ENCODE results near the gene SLC25A44. TPM values are rescaled to one million over a fixed set of nuclear protein-coding genes. Genes with fewer than 3 reads are reported as not detected.

The SLC25A44 gene
- total and polyA plus RNA-seq, 2 donors (not counting 1 experiment from before 2014, with no cell fraction given) = 14.9 to 27.2 TPM

DNA sequence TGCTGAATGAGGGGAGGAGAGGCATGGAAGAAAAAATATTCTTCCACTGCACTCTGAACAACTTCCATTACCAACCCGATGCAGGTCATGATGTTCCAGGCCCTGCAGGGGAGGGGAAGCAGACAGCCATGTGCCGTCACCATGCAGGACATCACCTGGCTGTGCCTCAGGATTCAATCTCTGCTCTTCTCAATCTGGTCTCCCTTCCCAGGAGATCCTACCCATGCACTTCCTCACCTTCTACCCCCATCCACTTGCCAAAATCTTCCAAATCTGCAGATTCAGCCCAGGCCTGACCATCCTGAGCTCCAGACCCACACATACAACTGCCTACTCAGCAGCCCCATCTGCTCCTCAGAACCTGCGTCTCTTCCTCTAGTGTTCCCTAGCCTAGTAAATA lies 59.7 kb downstream of the SLC25A44 start:
- Histone ChIP-seq H3K79me2 (ENCODE audit: control insufficient read depth, insufficient read depth, low read length) (no peaks in the 10 kb centered on the region), H3K27me3 (replicated peaks in 1 of 4; ENCODE audit: control extremely low read depth in 1 of 4, control insufficient read depth in 3 of 4, insufficient read depth in 4 of 4, low read length in 3 of 4) (no peaks in the 10 kb centered on the region), H2AFZ (ENCODE audit: insufficient read depth, low read depth, low read length, poor library complexity, severe bottlenecking) (no peak overlapping the region), H3K36me3 (replicated peaks in 1 of 2; ENCODE audit: control extremely low read depth in 1 of 2, control insufficient read depth in 1 of 2, extremely low read depth in 1 of 2, insufficient read depth in 2 of 2, low read length in 1 of 2) (peaks cover 7 to 74% of the 10 kb centered on the region in 2 experiments), H3K4me3 (ENCODE audit: control extremely low read depth in 1 of 5, extremely low read depth in 1 of 5, insufficient read depth in 1 of 5, low read depth in 2 of 5, low read length in 4 of 5) (no peak overlapping the region), H3K9me3 (ENCODE audit: control extremely low read depth in 1 of 3, control insufficient read depth in 2 of 3, insufficient read depth in 1 of 3, low read length in 2 of 3) (no peaks in the 10 kb centered on the region), H3K4me1 (ENCODE audit: control insufficient read depth in 2 of 2, insufficient read depth in 2 of 2, low read length in 2 of 2) (no peaks in the 10 kb centered on the region), H3K9ac (ENCODE audit: low read length) (no peak overlapping the region), H3K4me2 (replicated peaks; ENCODE audit: low read depth, low read length, poor library complexity, severe bottlenecking) (no peak overlapping the region), H4K20me1 (ENCODE audit: control insufficient read depth, insufficient read depth, low read length, poor library complexity, severe bottlenecking) (no peaks in the 10 kb centered on the region), H3K27ac (ENCODE audit: low read length in 2 of 2) (no peak overlapping the region)
- intact Hi-C loops (cut with micrococcal nuclease) = no loop called here
- ChIA-PET POLR2A (no interaction called here), CTCF (interaction anchor here (0.9 kb wide), 1 partner anchor 16 kb away, joined by 3 read pairs; no protein-coding TSS in a partner anchor)
- TF ChIP-seq, protein P1, sequence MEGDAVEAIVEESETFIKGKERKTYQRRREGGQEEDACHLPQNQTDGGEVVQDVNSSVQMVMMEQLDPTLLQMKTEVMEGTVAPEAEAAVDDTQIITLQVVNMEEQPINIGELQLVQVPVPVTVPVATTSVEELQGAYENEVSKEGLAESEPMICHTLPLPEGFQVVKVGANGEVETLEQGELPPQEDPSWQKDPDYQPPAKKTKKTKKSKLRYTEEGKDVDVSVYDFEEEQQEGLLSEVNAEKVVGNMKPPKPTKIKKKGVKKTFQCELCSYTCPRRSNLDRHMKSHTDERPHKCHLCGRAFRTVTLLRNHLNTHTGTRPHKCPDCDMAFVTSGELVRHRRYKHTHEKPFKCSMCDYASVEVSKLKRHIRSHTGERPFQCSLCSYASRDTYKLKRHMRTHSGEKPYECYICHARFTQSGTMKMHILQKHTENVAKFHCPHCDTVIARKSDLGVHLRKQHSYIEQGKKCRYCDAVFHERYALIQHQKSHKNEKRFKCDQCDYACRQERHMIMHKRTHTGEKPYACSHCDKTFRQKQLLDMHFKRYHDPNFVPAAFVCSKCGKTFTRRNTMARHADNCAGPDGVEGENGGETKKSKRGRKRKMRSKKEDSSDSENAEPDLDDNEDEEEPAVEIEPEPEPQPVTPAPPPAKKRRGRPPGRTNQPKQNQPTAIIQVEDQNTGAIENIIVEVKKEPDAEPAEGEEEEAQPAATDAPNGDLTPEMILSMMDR (IDR thresholded peaks at IDR 0.05) = no peak
- no peak for TF ChIP-seq EZH2 (IDR thresholded peaks at IDR 0.05; ENCODE audit: borderline replicate concordance, insufficient read depth, low read depth, low read length, poor library complexity, severe bottlenecking)
- Mint-ChIP-seq H3K9me3 (ENCODE audit: insufficient read depth) (no peaks in the 10 kb centered on the region), H3K27ac (no peak overlapping the region), H3K4me1 (no peaks in the 10 kb centered on the region), H3K4me3 (no peak overlapping the region), H3K27me3 (no peaks in the 10 kb centered on the region)
- DNase-seq (no peak), ATAC-seq (ENCODE audit: low read depth) (no peak)
- WGBS (ENCODE audit: insufficient coverage) = 92% methylated on average over 3 of the region's 3 CpGs

DNA sequence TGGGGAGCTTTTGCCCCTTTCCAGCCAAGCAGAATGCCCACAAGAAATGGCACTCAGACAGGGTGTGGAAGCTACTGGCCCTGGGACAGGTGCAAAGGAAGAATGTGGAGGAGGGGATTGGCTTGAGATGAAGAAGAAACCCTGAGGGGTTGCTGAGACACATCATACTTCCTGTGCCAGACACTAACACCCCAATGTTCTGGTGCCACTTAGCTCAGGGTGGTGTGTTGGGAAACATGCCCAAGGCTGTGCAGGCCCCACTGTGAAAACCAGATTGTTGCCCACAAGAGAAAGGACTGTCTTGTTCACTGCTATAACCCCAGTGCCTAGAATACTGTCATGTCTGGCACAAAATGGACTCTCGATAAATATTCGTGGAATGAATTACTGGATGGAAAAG lies 63.8 kb downstream of the SLC25A44 start:
- H3K27ac ChIP-seq (ENCODE audit: low read length in 2 of 2) = no peak overlapping the region
- POLR2A ChIA-PET = no interaction called here
- WGBS (ENCODE audit: insufficient coverage) = 80% methylated on average over 2 of the region's 2 CpGs

More for the DNA sequence above, 63.8 kb downstream of the SLC25A44 start:
- TF ChIP-seq EZH2 (IDR thresholded peaks at IDR 0.05; ENCODE audit: borderline replicate concordance, insufficient read depth, low read depth, low read length, poor library complexity, severe bottlenecking) = no peak
- H3K4me3 Mint-ChIP-seq = no peak overlapping the region
- no peak overlapping the region for H3K4me3 ChIP-seq (ENCODE audit: control extremely low read depth in 1 of 5, extremely low read depth in 1 of 5, insufficient read depth in 1 of 5, low read depth in 2 of 5, low read length in 4 of 5)
- H3K9ac ChIP-seq (ENCODE audit: low read length) = no peak overlapping the region
- ATAC-seq (ENCODE audit: low read depth) (no peak), DNase-seq (no peak)
- intact Hi-C loops (cut with micrococcal nuclease) = no loop called here
- no peaks in the 10 kb centered on the region for H4K20me1 ChIP-seq (ENCODE audit: control insufficient read depth, insufficient read depth, low read length, poor library complexity, severe bottlenecking)
- H3K9me3 Mint-ChIP-seq (ENCODE audit: insufficient read depth) = no peaks in the 10 kb centered on the region
- no peaks in the 10 kb centered on the region for H3K27me3 Mint-ChIP-seq
- no peak overlapping the region for H3K4me2 ChIP-seq (replicated peaks; ENCODE audit: low read depth, low read length, poor library complexity, severe bottlenecking)
- no peaks in the 10 kb centered on the region for H3K9me3 ChIP-seq (ENCODE audit: control extremely low read depth in 1 of 3, control insufficient read depth in 2 of 3, insufficient read depth in 1 of 3, low read length in 2 of 3)
- H3K79me2 ChIP-seq (ENCODE audit: control insufficient read depth, insufficient read depth, low read length) = no peaks in the 10 kb centered on the region
- peaks cover 7 to 78% of the 10 kb centered on the region in 2 experiments for H3K36me3 ChIP-seq (replicated peaks in 1 of 2; ENCODE audit: control extremely low read depth in 1 of 2, control insufficient read depth in 1 of 2, extremely low read depth in 1 of 2, insufficient read depth in 2 of 2, low read length in 1 of 2)
- H3K4me1 Mint-ChIP-seq = no peaks in the 10 kb centered on the region
- no peak overlapping the region for H2AFZ ChIP-seq (ENCODE audit: insufficient read depth, low read depth, low read length, poor library complexity, severe bottlenecking)
- CTCF ChIA-PET = no interaction called here
- no peaks in the 10 kb centered on the region for H3K27me3 ChIP-seq (replicated peaks in 1 of 4; ENCODE audit: control extremely low read depth in 1 of 4, control insufficient read depth in 3 of 4, insufficient read depth in 4 of 4, low read length in 3 of 4)
- no peak overlapping the region for H3K27ac Mint-ChIP-seq
- no peaks in the 10 kb centered on the region for H3K4me1 ChIP-seq (ENCODE audit: control insufficient read depth in 2 of 2, insufficient read depth in 2 of 2, low read length in 2 of 2)
